Heart left ventricle (tissue), 13 donors: ENCODE data around the gene DIO3.
A peak's percentile ranks its signal among the peaks of the same experiment; 100 is the strongest.

Experiments used
- POLR2A ChIP-seq, 2 donors: fragments of 450-650 bp; IDR thresholded peaks; one replicate each; pipeline ENCODE4 v1.6.1; 2017; ENCODE audit warnings: antibody characterized with exemption in 2 of 2, mild to moderate bottlenecking in 2 of 2, moderate library complexity in 2 of 2
- TF ChIP-seq, protein P1 (sequence below), 12 donors: fragments of 200-600 bp; sonication (generic) in 4 of 12; IDR thresholded peaks; one replicate each; pipeline versions ENCODE4 v1.5.0 to v1.8.0; 2018 to 2022; ENCODE audit warnings: antibody characterized with exemption in 12 of 12, mild to moderate bottlenecking in 5 of 12
- donor health status: ischemic (EF 13 %, LVEDD 7.1; RV severe dilation, severe dysfunction).
- donor health status: DM: no; HTN: yes; CAD: no.
- donor health status: DM: no; HTN: no; CAD: no.
- donor health status: ischemic (EF 25% LVEDD 6.9; RV normal size, moderate dysfunction).
- donor health status: ischemic (EF 25% LVEDD 5.7; RV mildly dilated, moderate dysfunction).
- donor health status: ischemic (EF 35%, LVEDD 5.7; RV mildly dilated, moderate dysfunction).
- donor health status: nonischemic (EF 11% LVEDD 7.7; RV severe dilation, severe dysfunction).
- donor health status: DM: yes; HTN: yes; CAD: no.
- donor health status: PGD.
- donor health status: ischemic (EF 29% LVEDD 5.4; RV normal size, mild dysfunction).
- donor health status: nonischemic (EF 23%, LVEDD 6.1; RV moderate dilation, normal function).

DNA sequence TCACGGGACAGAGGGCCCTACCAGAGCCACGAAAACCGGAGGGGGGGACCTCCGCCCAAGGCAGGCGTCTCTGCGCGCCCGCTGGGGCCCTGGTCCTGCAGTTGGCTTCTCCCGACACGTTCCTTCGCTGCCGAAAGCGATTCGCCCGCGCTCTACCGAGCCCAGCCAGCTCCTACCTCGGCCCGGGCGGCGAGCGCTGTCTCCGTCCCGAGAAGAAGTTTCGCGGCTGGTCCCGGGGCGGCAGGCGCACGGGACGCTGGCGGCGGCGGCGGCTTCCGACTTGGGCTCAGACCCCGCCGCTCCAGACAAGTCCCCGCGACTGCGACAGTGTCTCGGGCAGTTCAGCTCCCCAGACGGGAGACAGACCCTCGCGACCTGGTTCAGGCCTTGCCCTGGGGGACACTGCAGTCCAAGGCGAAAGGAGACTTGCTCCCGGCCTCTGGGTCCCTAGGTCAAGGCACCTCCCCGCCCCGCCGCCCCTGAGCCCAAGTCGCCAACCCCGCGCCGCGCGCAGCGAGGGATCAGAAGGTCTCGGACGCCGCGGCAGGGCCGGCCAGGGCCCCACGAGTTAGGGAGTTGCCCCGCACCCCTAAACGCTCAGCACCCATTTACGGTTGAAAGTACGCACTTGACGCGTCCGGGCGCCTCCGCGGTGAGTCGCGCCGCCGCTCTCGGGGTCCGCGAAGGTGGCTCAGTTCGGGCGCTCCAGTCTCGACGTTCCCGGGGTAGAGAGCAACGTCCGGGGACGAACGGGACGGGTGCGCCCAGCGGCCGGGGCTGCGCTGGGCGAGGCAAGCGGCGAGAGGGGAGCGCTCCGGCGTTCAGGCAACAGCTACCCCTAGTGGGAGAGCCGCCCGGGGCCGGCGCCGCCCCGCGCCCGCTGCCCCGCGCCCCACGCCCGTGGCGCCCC, 1.4 kb upstream of the DIO3 start:
- no peak for TF ChIP-seq POLR2A (IDR thresholded peaks at IDR 0.05)
- TF ChIP-seq, protein P1, sequence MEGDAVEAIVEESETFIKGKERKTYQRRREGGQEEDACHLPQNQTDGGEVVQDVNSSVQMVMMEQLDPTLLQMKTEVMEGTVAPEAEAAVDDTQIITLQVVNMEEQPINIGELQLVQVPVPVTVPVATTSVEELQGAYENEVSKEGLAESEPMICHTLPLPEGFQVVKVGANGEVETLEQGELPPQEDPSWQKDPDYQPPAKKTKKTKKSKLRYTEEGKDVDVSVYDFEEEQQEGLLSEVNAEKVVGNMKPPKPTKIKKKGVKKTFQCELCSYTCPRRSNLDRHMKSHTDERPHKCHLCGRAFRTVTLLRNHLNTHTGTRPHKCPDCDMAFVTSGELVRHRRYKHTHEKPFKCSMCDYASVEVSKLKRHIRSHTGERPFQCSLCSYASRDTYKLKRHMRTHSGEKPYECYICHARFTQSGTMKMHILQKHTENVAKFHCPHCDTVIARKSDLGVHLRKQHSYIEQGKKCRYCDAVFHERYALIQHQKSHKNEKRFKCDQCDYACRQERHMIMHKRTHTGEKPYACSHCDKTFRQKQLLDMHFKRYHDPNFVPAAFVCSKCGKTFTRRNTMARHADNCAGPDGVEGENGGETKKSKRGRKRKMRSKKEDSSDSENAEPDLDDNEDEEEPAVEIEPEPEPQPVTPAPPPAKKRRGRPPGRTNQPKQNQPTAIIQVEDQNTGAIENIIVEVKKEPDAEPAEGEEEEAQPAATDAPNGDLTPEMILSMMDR (IDR thresholded peaks at IDR 0.05), result peak in 6 of 12 donors; percentile 5 to 14 (median 9)
